ENCODE results near the gene SYMPK.
A peak's percentile ranks its signal among the peaks of the same experiment; 100 is the strongest.

GRCh38 chr19:45779231-45780145 is 83.5 kb downstream of the SYMPK start:
- TF ChIP-seq POLR2A (IDR thresholded peaks at IDR 0.05): no peak
- peak in 5 of 7 experiments; percentile 54 to 90 (median 80) for TF ChIP-seq CTCF (IDR thresholded peaks at IDR 0.05)
